Mammary epithelial cell (primary cell): ENCODE data around the gene DENND2D.

Experiments
- CTCF ChIP-seq, 2 donors: IDR thresholded peaks in 1 of 2; conservative IDR thresholded peaks in 1 of 2; 2 replicates each; pipeline ENCODE4 v1.5.1; 2011 to 2012; ENCODE audit warnings: inconsistent platforms in 2 of 2, low read length in 2 of 2, mild to moderate bottlenecking in 2 of 2, control low read depth in 1 of 2, low read depth in 1 of 2; ENCODE audit not compliant: insufficient read depth in 1 of 2; ENCODE audit errors: extremely low read depth in 1 of 2
- EZH2 ChIP-seq: IDR thresholded peaks from 2 replicates; pipeline ENCODE4 v1.6.1; 2012; ENCODE audit warnings: low read length, inconsistent platforms, borderline replicate concordance

DNA sequence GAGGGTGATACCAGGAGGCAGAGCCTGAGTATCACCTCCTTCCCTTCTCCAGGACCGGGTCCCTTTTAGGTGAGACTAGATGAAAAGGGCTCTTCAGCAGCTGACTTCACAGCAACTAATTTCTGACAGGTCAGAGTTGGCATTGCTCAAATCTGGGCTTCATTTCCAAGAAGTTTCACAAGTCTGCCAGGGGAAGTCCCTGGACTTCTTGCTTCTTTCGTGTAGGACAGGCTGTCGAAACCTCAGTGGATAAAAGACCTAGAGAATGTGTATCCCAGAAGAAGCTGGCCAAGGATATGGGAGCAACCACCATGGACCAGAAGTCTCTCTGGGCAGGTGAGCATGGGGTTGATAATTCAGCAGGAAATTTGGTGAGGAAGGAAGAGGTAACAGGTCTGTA is 27.0 kb upstream of the DENND2D start, which contains the start of gene CHI3L2:
- TF ChIP-seq CTCF (conservative IDR thresholded peaks at IDR 0.05 in 1 of 2, IDR thresholded peaks at IDR 0.05 in 1 of 2; ENCODE audit: extremely low read depth in 1 of 2, insufficient read depth in 1 of 2, low read depth in 1 of 2, low read length in 2 of 2) (no peak), EZH2 (no peak)
